Osteocyte (in vitro differentiated cells): ENCODE measurements around the gene CLCNKA. TPM values are rescaled to one million over a fixed set of nuclear protein-coding genes. Genes with fewer than 3 reads are reported as not detected.
A peak's percentile ranks its signal among the peaks of the same experiment; 100 is the strongest.

Source experiments
- DNase-seq: peaks from one replicate; pipeline ENCODE4 v3.0.0; 2021; ENCODE audit warnings: mixed read lengths; ENCODE audit not compliant: unreplicated experiment; ENCODE audit errors: extremely low spot score
- H3K27ac Mint-ChIP-seq: one replicate; pipeline ENCODE4 v1.8.0; 2021; ENCODE audit warnings: mild to moderate bottlenecking, mixed read lengths; ENCODE audit not compliant: unreplicated experiment
- H3K27me3 Mint-ChIP-seq: one replicate; pipeline ENCODE4 v1.8.0; 2021; ENCODE audit warnings: mixed read lengths; ENCODE audit not compliant: unreplicated experiment
- H3K36me3 Mint-ChIP-seq: one replicate; pipeline ENCODE4 v1.8.0; 2021; ENCODE audit warnings: mixed read lengths; ENCODE audit not compliant: unreplicated experiment
- H3K4me1 Mint-ChIP-seq: one replicate; pipeline ENCODE4 v1.8.0; 2021; ENCODE audit warnings: mixed read lengths; ENCODE audit not compliant: unreplicated experiment
- H3K4me3 Mint-ChIP-seq: one replicate; pipeline ENCODE4 v1.8.0; 2021; ENCODE audit warnings: mild to moderate bottlenecking, moderate library complexity, mixed read lengths; ENCODE audit not compliant: unreplicated experiment
- H3K9me3 Mint-ChIP-seq: one replicate; pipeline ENCODE4 v1.8.0; 2021; ENCODE audit warnings: mixed read lengths; ENCODE audit not compliant: unreplicated experiment
- total RNA-seq: library from RNA; stranded (reverse); gene quantifications from 2 replicates; pipeline ENCODE4 v1.2.1, GENCODE V29; 2021
- TF ChIP-seq, protein P1 (sequence below): fragments of 200-600 bp; sonication (generic); IDR thresholded peaks from 2 replicates; pipeline ENCODE4 v1.5.0; 2021; ENCODE audit warnings: antibody characterized with exemption, mild to moderate bottlenecking, moderate library complexity

The CLCNKA gene
- total RNA-seq, 1 donor from 2014 or later: not detected

DNA sequence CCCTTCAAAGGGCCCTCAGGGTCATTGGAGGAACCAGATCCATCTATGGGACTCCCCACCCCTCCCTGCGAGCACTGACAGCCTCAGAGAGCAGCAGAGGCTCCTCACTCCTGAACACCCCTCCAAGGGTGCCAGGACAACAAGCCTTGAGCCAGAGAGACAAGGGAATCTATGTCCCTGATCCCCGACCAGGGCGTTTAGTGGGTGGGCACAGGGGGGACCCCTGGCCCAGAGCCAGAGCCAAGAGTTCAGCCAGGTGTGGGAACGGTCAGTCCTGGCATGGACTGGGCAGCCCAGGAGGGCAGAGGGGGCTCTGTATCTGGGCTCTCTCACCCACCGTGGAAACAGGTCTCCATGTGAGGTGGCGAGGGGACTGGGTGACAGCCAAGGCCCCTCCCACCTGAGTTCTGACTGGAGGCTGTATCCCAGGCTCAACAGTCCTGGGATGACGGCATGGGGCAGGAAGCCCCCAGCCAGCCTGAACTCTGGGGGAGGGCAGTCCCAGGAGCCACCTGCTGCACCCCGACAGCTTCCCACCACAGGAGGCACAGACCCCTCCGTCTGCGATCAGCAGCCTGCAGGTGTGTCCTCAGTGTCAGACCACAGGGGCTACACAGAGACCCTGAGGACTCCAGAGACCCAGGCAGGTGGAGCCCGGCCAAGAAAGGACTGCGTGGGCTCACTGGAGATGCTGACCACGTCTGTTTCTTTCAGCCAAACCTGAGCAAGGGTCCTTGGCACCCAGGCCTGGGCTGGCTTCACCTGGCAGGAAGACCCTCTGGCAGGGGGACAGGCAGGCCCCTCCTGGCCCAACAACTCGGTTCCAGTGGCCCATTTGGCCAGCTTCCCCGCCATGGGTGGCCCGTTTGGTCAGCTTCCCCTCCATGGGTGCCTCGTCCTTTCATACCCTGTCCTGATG lies 29.0 kb upstream of the CLCNKA start:
- Mint-ChIP-seq H3K36me3 (no peaks in the 10 kb centered on the region), H3K4me3 (no peak overlapping the region), H3K4me1 (no peaks in the 10 kb centered on the region), H3K9me3 (no peaks in the 10 kb centered on the region), H3K27me3 (peaks cover under 1% of the 10 kb centered on the region), H3K27ac (no peak overlapping the region)
- TF ChIP-seq, protein P1, sequence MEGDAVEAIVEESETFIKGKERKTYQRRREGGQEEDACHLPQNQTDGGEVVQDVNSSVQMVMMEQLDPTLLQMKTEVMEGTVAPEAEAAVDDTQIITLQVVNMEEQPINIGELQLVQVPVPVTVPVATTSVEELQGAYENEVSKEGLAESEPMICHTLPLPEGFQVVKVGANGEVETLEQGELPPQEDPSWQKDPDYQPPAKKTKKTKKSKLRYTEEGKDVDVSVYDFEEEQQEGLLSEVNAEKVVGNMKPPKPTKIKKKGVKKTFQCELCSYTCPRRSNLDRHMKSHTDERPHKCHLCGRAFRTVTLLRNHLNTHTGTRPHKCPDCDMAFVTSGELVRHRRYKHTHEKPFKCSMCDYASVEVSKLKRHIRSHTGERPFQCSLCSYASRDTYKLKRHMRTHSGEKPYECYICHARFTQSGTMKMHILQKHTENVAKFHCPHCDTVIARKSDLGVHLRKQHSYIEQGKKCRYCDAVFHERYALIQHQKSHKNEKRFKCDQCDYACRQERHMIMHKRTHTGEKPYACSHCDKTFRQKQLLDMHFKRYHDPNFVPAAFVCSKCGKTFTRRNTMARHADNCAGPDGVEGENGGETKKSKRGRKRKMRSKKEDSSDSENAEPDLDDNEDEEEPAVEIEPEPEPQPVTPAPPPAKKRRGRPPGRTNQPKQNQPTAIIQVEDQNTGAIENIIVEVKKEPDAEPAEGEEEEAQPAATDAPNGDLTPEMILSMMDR: no peak
- DNase-seq: no peak

DNA sequence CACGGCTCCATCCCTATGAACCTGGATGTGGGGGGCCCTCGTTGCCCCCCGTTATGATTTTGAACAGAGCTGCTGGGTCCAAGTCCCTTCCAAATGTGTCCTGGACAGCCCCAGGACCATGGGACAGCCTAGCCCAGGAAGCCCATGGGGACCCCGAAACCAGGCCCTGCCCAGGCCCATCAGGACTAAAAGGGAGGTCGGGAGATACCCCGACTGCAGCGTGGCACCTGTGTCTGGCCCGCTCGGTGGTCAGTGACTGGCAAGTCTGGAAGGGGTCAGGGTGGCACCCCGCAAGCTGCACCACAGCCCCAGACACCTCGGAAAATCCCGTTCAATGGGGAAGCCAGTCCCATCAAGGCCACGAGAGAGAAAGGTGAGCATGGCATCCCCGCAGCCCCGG lies 28.2 kb upstream of the CLCNKA start:
- H3K27me3 Mint-ChIP-seq: peaks cover 5% of the 10 kb centered on the region
- H3K4me3 Mint-ChIP-seq: no peak overlapping the region
- H3K27ac Mint-ChIP-seq: no peak overlapping the region
- H3K36me3 Mint-ChIP-seq: no peaks in the 10 kb centered on the region
- no peaks in the 10 kb centered on the region for H3K4me1 Mint-ChIP-seq
- H3K9me3 Mint-ChIP-seq: no peaks in the 10 kb centered on the region
- no peak for DNase-seq
- TF ChIP-seq, protein P1: no peak

DNA sequence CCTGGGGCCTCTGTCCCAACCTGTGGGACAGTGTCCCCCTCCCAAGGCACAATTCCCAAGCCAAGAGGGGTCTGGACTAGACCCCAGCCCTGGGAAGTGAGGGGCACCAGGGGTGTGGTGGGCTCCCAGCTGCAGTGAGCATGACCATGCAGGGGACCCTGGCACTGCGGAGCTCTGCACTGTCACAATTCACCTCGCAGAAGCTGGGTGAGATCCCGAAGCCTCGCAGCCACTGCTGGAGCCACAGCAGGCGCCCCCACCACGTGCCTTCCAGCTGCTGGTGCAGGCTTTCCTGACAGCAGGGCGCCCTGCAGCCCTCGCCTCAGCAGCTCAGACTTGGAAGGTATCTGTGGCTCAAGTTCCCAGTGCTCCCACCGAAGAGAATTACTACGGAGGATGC lies 27.8 kb upstream of the CLCNKA start:
- Mint-ChIP-seq H3K9me3 (no peaks in the 10 kb centered on the region), H3K27ac (no peak overlapping the region)
- TF ChIP-seq, protein P1: no peak

DNA sequence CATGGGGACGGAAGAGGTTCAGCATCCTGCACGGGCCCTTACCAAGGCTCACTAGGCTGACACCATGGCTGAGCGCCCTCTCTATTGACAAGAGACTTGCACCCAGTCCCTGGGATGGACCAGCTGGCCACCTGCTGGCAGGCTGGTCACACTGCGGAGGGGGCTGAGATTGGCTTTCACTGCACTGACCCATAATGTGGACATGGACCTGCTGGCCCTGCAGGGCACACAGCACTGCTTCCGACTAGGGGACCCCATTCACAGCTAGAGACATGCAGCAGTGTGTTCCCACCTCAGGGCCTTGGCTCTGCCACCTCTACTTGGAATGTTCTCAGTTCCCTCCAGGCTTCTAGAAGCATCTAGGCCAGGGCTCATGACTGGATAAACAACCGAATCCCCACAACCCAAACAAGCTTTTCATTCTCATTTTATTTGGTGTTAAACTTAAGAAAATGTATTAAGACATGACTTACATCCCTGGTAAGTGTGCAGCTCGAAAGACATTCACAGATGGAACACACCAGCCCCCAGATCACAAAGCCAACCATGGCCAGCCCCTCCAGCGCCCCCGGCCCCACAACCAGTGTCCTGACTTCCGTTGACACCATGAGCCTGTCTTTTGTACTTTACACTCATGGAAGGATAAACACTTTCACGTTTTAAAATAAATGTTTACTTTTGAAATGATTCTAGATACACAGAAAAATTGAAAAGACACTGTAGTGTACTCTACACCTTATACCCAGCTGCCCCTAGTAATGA lies 27.1 kb upstream of the CLCNKA start:
- Mint-ChIP-seq H3K9me3 (no peaks in the 10 kb centered on the region), H3K27me3 (peaks cover 7% of the 10 kb centered on the region), H3K27ac (no peak overlapping the region), H3K4me3 (no peak overlapping the region), H3K36me3 (no peaks in the 10 kb centered on the region), H3K4me1 (no peaks in the 10 kb centered on the region)
- TF ChIP-seq, protein P1: peak; percentile 81
- peak; percentile 89 for DNase-seq

More for the DNA sequence above, 27.8 kb upstream of the CLCNKA start:
- no peaks in the 10 kb centered on the region for H3K36me3 Mint-ChIP-seq
- H3K4me1 Mint-ChIP-seq: no peaks in the 10 kb centered on the region
- no peak for DNase-seq
- H3K27me3 Mint-ChIP-seq: peaks cover 7% of the 10 kb centered on the region
- no peak overlapping the region for H3K4me3 Mint-ChIP-seq

DNA sequence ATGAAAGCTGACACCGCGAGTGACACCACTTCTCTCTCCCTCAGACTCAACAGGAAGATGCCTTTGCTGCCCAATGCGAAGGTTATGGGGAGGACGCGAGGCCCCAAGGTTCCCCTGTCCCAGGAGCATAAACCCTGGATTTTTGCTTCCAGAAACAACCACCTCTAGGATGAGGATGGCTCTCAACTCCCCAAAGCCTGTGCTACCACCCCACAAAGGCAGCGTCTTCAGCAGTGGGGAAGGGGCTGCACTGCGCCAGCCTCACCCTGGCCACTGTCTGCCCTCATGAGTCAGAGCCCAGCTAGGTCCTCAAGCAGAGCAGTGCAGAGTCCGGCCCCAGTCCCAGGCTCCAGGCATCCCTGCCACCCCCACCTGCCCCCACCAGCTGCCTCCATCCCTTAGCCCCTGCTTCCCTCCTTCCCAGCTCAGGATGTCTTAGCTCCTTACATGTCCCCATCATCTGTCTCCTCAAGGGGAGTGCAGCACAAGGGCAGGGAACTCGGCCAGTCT lies 24.7 kb upstream of the CLCNKA start:
- H3K4me1 Mint-ChIP-seq: no peaks in the 10 kb centered on the region
- TF ChIP-seq, protein P1: no peak
- H3K27me3 Mint-ChIP-seq: peaks cover 7% of the 10 kb centered on the region
- no peak overlapping the region for H3K4me3 Mint-ChIP-seq
- H3K36me3 Mint-ChIP-seq: no peaks in the 10 kb centered on the region
- no peaks in the 10 kb centered on the region for H3K9me3 Mint-ChIP-seq
- H3K27ac Mint-ChIP-seq: no peak overlapping the region
- DNase-seq: no peak
